ENCODE results near the gene COL6A3.

COL6A3 gene

GRCh38 chr2:237290261-237290660 is 123.7 kb downstream of the COL6A3 start:
- no peak for DNase-seq

- DNase-seq = no peak
Measured at GRCh38 chr2:237289139-237289538, 124.8 kb downstream of the COL6A3 start.

DNA sequence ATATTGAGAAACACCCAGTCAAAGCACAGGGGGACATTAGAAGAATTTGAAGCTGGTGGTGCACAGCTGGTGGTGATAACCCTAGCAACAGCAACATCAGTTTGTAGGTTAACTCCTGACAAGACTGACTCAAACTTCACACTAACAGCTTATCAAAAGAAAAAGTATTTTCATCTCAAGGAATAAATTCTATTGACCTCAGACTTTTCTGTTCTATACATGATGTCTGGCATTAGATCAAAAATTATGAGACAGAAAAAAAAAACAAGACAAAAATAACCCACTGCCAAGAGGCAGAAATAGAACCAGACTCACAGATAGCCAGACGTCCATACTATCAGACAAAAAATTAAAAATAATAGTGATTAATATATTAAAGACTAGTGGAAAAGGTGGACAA is 126.1 kb downstream of the COL6A3 start:
- DNase-seq = no peak

DNA sequence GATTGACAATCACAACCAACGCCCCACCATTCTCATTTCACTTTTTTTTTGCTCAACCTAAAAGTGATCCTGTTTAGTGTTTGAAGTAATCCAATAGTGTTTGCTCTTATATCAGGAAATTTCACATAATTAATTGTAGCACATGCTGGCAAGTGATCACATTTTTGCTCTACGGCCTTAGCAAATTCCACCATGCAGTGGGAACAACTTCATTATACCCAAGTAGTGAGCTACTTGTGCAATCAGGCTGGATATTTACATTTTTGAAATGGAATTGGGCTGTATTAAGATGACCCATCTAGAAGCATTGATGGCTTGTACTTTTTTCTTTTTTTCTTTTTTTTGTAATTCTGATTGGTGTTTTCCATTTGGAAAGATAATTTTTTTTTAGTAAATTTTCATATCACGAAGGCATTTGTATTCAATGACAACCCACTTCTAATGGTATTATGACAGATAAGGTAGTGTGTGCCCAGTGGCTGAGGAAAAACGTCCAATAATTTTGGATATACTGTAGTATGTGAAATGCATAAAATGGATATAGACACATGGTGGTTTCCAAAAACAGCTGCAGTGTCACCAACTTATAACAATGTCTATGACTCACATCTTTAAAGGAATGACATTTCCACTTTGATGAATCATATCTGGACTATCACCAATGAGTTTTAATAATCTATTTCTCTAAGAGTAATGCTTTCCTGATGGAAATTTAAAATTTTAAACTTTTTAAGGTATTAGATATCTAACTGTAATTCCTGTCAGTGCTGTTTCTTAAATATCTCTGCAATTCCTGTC is 130.6 kb downstream of the COL6A3 start:
- no peak for DNase-seq

GRCh38 chr2:237282568-237283128 is 131.3 kb downstream of the COL6A3 start:
- DNase-seq = no peak

DNA sequence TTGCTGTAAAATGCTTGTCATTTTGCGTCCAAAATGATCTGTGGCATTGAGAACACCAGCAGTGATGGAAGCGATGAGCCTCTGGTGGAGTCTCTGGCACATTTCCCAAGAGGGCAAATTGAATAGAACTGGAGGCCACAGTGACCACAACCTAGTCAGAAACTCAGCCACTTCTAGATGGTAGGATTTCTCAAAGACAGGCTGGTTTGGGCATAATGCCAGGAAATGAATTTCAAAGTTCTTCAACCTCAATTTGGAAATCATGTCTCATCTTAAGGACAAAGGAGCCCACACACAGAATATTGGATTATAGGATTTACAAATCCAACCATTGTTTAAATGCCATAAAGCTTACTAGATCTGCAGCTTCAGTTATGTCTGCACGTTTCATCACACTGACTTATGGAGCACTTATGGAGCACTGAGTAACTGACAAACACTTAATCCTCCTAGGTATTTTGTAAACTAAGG is 132.1 kb downstream of the COL6A3 start:
- DNase-seq = no peak

DNA sequence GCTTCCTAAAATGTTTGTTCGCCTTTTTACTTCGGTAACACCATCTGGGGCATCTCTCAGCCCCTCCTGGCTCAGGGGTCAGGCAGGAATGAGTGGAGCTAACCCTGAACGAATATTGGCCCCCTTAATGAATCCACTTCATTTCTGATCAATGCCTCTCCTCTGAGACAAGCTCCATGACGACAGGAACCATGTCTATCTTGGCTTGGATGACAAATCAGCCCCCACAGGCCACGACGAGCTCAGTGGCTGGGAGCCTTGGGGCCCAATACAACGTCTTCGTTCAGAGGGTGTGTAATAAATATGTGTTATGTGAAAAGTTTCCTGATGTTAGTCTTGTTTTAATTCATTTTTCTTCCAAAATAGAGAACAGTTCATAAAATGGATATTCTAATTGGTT is 133.0 kb downstream of the COL6A3 start:
- no peak for DNase-seq

- DNase-seq = no peak
Measured at GRCh38 chr2:237280229-237280628, 133.7 kb downstream of the COL6A3 start.

DNA sequence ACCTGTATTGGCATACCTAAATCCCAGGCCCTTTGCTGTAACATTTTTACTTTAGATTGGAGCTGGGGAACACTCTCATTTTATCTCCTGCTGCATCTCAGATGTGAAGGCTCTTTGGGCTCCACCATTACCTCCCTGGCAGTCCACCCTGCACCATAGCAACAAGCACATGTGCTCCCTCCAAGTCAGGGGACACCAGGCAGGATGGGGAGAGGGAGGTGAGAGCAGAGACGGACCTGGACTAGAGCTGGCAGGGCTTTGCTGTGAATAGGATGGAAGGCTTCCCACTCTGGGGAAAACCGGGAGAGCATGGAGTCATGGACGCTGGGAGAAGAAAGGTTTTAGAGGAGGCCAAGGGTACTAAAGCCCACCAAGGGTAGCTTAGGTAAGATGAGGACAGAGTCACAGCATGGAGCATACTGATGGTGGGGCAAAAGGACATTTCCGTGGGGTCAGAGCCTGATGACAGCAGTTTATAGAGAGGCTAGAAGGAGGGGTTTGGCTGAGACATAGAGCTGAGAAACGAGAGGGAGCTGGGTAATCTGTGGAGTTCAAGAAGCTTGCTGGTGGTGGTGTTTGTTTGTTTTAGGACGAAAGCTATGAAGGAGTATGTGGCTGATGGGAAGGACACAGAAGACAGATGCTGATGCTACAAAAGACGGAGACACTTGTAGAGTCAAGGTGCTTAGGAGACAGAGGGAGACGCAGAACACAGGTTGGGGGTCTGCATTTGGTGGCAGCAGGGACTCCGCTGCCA is 134.8 kb downstream of the COL6A3 start:
- no peak for DNase-seq

GRCh38 chr2:237278568-237278967 is 135.4 kb downstream of the COL6A3 start:
- no peak for DNase-seq

DNA sequence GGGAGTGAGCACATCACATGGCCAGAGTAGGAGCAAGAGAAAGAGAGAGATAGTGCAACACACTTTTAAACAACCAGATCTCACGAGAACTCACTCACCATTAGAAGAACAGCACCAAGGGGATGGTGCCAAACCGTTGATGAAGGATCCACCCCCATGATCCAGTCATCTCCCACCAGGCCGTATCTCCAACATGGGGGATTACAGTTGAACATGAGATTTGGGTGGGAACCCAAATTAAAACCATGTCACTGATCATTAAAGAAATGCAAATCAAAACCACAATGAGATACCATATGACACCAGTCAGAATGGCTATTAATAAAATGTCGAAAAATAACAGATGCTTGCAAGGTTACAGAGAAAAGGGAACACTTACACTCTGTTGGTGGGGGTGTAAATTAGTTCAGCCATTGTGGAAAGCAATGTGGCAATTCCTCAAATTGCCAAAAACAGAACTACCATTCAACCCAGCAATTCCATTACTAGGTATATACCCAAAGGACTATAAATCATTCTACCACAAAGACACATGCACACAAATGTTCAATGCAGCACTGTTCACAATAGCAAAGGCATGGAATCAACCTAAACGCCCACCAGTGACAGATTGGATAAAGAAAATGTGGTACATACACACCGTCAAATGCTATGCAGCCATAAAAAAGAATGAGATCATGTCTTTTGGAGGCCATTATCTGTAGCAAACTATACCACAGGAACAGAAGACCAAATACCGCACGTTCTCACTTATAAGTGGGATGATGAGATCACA is 137.1 kb downstream of the COL6A3 start:
- no peak for DNase-seq

Data from stimulated activated CD4-positive, alpha-beta T cell treated with anti-CD3 and anti-CD28 coated beads, Interleukin-4, amount 100 ng/mL, for 24 hours (primary cell).